Measurements from ENCODE around the gene GTF3C1. TPM values are rescaled to one million over a fixed set of nuclear protein-coding genes. Genes with fewer than 3 reads are reported as not detected.
"Not testable (repeated sequence)": the region's sequence is repeated elsewhere in the genome, so short reads cannot be mapped to it uniquely, and the experiment has no call there.

The GTF3C1 gene
- total RNA-seq, 2 donors from 2014 or later, result 51.9 to 83.2 TPM

DNA sequence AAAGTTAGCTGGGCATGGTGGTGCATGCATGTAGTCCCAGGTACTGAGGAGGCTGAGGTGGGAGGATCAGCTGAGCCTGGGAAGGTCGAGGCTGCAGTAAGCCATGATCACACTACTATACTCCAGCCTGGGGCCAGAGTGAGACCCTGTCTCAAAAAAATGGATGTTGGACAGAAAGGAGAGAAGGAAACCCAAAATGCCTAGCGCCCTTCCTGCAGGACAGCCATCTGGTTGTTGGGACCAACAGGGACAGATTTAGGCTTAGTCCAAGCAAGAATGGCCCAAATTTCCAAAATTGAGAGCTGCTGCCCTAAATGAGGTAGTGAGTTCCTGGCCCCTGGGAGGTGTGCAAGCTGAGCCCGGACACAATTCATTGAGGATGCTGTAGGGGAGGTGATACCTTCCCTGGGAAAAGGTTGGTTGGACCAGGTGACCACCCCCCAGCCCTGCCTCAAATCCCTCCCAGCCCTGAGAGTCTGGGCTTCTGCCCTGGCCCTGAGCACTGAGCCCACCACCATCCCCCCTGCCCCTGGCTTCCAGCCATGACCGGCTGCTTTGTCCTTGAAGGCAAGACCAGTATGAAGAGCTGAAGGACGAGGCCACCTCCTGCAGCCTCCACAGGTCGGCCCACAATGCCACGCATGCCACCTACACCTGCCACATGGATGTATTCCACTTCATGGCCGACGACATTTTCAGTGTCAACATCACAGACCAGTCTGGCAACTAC, 112.6 kb downstream of the GTF3C1 start:
- no peaks in the 10 kb centered on the region for H3K9me3 ChIP-seq
- H3K27me3 ChIP-seq (replicated peaks; ENCODE audit: insufficient read depth), result no peaks in the 10 kb centered on the region
- no peak overlapping the region for H3K27ac ChIP-seq
- H3K4me1 ChIP-seq (ENCODE audit: control insufficient read depth in 1 of 2, low read depth in 2 of 2), result no peaks in the 10 kb centered on the region
- ATAC-seq (ENCODE audit: insufficient number of reproducible peaks, low FRiP score, low read depth) (no peak), DNase-seq (ENCODE audit: low spot score) (no peak)
- H3K4me3 ChIP-seq, result no peak overlapping the region
- TF ChIP-seq, protein P1, sequence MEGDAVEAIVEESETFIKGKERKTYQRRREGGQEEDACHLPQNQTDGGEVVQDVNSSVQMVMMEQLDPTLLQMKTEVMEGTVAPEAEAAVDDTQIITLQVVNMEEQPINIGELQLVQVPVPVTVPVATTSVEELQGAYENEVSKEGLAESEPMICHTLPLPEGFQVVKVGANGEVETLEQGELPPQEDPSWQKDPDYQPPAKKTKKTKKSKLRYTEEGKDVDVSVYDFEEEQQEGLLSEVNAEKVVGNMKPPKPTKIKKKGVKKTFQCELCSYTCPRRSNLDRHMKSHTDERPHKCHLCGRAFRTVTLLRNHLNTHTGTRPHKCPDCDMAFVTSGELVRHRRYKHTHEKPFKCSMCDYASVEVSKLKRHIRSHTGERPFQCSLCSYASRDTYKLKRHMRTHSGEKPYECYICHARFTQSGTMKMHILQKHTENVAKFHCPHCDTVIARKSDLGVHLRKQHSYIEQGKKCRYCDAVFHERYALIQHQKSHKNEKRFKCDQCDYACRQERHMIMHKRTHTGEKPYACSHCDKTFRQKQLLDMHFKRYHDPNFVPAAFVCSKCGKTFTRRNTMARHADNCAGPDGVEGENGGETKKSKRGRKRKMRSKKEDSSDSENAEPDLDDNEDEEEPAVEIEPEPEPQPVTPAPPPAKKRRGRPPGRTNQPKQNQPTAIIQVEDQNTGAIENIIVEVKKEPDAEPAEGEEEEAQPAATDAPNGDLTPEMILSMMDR (IDR thresholded peaks at IDR 0.05), result no peak
- no peaks in the 10 kb centered on the region for H3K36me3 ChIP-seq

- DNase-seq (ENCODE audit: low spot score), result no peak
- Histone ChIP-seq H3K27me3 (replicated peaks; ENCODE audit: insufficient read depth) (no peaks in the 10 kb centered on the region), H3K36me3 (no peaks in the 10 kb centered on the region), H3K4me1 (ENCODE audit: control insufficient read depth in 1 of 2, low read depth in 2 of 2) (no peaks in the 10 kb centered on the region), H3K27ac (no peak overlapping the region), H3K4me3 (no peak overlapping the region), H3K9me3 (no peaks in the 10 kb centered on the region)
- no peak for ATAC-seq (ENCODE audit: insufficient number of reproducible peaks, low FRiP score, low read depth)
- TF ChIP-seq, protein P1 (IDR thresholded peaks at IDR 0.05), result no peak
These were observed 113.6 kb downstream of the GTF3C1 start for GRCh38 chr16:27436065-27436464.

DNA sequence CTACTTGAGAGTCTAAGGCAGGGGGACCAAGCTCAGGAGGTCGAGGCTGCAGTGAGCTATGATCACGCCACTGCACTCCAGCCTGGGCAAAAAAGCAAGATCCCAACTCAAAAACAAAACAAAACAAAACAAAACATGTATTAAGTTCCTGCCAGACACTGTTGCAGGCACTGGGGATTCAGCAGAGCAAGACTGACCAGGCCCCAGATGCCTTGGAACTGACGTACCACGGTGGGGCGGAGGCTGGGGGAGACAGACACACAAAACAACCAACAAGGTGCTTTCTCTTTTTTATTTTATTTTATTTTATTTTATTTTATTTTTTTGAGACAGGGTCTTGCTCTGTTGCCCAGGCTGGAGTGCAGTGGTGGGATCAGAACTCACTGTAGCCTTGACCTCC, 114.6 kb downstream of the GTF3C1 start:
- DNase-seq (ENCODE audit: low spot score); H3K9me3 ChIP-seq; H3K4me1 ChIP-seq (ENCODE audit: control insufficient read depth in 1 of 2, low read depth in 2 of 2); H3K27me3 ChIP-seq (replicated peaks; ENCODE audit: insufficient read depth); ATAC-seq (ENCODE audit: insufficient number of reproducible peaks, low FRiP score, low read depth); H3K4me3 ChIP-seq; H3K27ac ChIP-seq; H3K36me3 ChIP-seq: not testable (repeated sequence)

DNA sequence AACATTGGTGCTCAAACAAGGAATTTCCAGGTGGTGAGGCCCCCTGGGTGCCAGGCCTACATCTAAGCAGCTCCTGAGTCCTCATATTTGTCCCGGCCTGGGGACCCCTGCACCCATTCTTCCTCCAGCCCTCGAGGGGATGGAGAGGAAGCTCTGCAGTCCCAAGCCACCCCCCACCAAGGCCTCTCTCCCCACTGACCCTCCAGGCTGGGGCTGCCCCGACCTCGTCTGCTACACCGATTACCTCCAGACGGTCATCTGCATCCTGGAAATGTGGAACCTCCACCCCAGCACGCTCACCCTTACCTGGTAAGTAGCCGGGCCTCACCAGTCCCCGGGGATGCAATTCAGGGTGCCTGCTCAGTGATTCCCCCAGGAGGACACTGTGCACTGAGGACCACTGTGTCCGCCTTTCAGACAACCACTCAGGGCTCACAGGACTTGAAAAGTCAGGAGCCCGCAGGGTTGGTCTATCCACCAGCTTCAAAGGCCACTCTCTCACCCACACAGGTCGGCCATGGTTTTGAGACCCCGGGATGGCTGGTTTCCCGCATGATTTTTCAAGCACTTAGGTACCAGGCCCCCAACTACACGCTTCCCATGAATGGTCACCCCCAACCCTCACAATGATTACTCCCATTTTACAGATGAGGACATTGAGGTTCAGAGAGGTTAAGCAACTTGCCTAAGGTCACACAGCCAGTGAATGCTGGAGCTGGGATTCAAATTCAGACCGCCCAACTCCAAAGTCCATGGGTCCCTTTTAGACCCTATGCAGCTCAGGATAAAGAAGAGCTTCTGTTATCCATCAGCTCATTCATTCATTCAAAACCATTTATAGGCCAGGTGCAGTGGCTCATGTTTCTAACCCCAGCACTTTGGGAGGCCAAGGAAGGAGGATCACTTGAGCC, 115.3 kb downstream of the GTF3C1 start:
- no peaks in the 10 kb centered on the region for H3K27me3 ChIP-seq (replicated peaks; ENCODE audit: insufficient read depth)
- H3K9me3 ChIP-seq, result no peaks in the 10 kb centered on the region
- TF ChIP-seq, protein P1 (IDR thresholded peaks at IDR 0.05), result no peak
- ATAC-seq (ENCODE audit: insufficient number of reproducible peaks, low FRiP score, low read depth), result no peak
- H3K4me3 ChIP-seq, result no peak overlapping the region
- DNase-seq (ENCODE audit: low spot score), result no peak
- H3K4me1 ChIP-seq (ENCODE audit: control insufficient read depth in 1 of 2, low read depth in 2 of 2), result no peaks in the 10 kb centered on the region
- no peaks in the 10 kb centered on the region for H3K36me3 ChIP-seq
- no peak overlapping the region for H3K27ac ChIP-seq

- H3K4me1 ChIP-seq (ENCODE audit: control insufficient read depth in 1 of 2, low read depth in 2 of 2), result no peaks in the 10 kb centered on the region
- ATAC-seq (ENCODE audit: insufficient number of reproducible peaks, low FRiP score, low read depth) (no peak), DNase-seq (ENCODE audit: low spot score) (no peak)
- H3K36me3 ChIP-seq, result no peaks in the 10 kb centered on the region
- no peak overlapping the region for H3K4me3 ChIP-seq
- H3K27me3 ChIP-seq (replicated peaks; ENCODE audit: insufficient read depth), result no peaks in the 10 kb centered on the region
- H3K9me3 ChIP-seq, result no peaks in the 10 kb centered on the region
- H3K27ac ChIP-seq, result no peak overlapping the region
- TF ChIP-seq, protein P1 (IDR thresholded peaks at IDR 0.05), result no peak
These were observed 116.1 kb downstream of the GTF3C1 start for GRCh38 chr16:27433636-27434035.

DNA sequence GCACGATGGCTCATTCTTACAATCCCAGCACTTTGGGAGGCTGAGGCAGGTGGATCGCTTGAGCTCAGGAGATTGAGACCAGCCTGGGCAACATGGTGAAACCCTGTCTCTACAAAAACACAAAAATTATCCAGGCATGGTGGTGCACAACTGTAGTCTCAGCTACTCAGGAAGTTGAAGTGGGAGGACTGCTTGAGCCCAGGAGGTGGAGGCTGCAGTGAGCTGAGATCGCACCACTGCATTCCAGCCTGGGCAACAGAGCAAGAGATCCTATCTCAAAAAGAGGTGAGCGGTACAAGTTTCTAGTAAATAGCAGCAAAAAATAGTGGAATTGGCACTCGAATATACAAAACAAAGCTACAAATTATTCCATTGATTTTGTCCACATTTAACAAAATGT, 116.5 kb downstream of the GTF3C1 start:
- not testable (repeated sequence) for ATAC-seq (ENCODE audit: insufficient number of reproducible peaks, low FRiP score, low read depth); H3K4me3 ChIP-seq; H3K9me3 ChIP-seq; H3K27me3 ChIP-seq (replicated peaks; ENCODE audit: insufficient read depth); DNase-seq (ENCODE audit: low spot score); H3K27ac ChIP-seq; H3K4me1 ChIP-seq (ENCODE audit: control insufficient read depth in 1 of 2, low read depth in 2 of 2); H3K36me3 ChIP-seq

All from thoracic aorta (tissue), 2 donors.